ENCODE results near the gene SLC52A3.

SLC52A3 gene

DNA sequence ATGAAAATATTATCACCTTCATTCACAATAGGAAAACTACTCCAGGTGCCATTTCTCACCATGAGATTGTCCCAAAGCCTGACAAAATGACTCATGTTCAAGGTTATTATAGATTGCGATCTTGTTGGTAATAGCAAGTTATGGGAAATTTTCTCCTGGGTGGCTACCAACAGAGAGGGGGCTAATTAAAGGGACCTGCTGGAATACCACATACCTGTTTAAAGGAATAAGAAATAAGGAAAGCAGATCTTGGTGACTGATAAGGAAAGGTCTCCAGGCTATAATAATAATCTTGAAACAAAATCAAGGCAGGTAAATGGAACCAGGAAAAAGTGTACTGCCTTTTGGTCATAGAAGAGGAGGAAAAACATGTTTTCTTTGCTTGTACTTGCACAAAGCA, 1.4 kb downstream of the SLC52A3 start:
- no peak for DNase-seq (ENCODE audit: low read depth in 2 of 2)

- no peak for DNase-seq (ENCODE audit: low read depth in 2 of 2)
Observed at GRCh38 chr20:764255-764654, 4.0 kb downstream of the SLC52A3 start.

DNA sequence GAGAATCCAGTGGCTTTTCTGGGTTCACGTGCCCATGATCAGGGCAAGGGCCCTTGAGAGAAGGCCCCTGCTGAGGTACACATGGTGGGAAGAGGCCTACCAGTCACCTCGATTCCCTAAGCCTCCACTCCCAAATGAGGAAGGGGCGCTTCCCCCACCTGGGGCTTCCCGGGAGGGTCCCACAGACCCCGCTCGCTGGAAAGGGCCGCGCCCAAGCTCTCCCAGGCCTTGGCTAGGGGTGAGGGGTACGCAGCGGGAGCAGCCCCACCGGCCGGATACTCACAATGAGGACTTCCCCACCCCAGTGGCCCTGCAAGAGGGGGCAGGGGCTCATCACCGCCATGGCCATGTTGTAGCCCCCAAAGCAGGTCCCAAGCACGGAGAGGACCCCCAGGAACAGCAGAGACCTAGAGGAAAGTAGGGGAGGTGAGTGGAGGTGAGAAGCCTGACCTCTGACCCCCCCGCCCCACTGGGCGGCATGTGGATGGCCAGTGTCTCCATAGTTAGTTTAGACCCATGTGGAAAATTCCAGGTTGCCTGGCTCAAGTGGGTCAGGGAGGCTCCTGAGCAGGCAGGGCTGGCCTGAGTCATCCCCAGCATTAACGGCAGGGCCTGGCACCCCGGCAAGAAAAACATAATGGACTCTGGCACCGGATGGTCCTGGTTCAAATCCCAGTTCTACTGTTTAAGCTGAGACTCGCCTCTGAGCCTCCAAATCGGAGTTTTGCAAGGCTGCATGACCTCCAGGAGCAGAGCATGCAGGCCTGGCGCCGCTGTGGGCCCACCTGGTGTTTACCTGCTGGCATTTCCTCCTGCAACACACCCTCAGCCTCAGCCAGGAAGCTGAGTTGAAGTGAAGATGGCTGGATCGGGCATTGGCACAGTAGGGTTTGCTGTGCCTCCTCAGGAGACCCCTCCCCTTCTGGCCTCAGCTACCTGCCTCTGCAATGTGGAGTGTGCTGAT, 6.6 kb downstream of the SLC52A3 start:
- DNase-seq (ENCODE audit: low read depth in 2 of 2), result no peak

DNA sequence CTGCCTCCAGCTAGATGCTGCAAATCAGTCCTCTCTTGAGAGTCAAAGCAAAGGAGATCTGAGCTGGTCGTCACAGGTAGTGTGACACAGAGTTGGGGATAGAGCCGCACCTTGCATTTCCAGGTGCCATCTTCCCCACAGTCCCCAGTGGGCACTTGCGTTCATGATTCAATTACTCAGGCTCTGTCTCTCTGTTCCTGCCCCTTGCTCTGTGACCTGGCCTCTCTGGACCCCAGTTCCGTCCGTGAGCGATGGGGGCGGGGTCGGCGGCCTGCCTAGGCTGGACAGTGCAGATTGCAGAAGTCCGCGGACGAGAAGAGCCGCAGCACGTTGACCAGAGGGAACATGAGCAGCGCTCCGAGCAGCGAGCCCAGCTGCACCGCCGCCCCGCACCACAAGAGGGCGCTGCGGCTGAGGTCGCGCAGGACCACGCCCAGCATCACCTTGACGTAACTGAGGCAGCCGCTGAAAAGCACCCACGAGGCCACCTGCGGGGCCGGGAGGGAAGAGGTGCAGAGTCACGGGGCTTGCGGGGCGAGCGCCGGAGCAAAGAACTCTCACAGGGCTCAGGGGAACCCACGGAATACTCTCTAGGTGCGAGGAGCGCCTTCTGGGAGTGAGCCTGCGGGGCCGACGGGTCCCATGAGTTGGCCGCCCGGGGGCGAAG, 7.4 kb downstream of the SLC52A3 start:
- DNase-seq (ENCODE audit: low read depth in 2 of 2), result no peak

DNA sequence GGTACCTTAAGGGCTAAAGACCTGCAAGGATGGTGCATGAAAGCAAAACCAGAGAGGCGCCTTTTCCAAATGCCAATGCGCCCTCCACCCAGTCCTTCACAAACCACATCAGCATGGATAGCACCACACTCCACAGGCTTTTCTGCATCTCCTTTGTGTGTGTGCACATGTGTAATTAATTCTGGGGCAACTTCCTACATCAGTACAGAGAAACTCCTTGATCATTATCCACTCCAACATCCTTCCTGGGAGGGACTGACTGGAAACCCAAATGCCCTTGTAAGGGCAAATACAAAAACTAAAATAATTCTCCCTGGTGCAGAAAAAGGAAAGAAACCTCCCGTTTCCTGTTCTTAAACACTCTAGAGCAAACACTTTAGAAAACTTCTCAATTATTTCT, 10.8 kb downstream of the SLC52A3 start:
- DNase-seq (ENCODE audit: low read depth in 2 of 2), result no peak

DNA sequence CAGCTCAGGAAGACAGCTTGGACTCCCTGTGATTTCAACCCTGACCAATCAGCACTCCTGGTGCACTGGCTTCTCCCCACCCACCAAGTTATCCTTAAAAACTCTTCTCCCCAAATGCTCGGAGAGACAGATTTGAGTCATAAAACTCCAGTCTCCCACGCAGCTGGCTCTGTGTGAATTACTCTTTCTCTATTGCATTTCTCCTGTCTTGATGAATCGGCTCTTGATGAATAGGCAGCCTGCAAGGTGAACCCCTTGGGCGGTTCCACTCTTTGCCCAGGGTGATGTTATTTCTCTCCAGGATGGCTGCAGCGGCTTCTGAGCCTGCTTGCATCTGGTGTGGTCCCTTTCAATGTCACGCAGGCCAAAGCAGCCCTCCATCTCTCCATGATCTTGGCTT, 12.4 kb downstream of the SLC52A3 start:
- no peak for DNase-seq (ENCODE audit: low read depth in 2 of 2)

DNA sequence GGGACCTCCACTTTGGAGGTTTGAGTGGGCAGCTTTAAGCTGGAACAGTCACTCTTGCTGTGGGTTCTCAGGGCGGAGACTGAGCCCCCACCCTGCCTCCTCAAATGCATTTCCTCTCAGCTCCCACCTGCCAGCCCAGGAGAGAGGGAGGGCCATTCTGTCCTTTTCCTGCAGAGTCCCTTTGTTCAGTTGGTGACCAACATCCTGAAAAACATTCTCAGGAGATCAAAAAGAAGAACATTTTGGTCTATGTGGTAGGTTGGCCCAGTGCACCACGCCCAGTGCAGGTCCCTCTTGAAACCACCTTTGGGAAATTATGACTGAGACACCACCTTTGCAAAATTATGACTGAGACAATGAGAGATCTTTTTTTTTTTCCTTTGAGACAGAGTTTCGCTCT, 13.4 kb downstream of the SLC52A3 start:
- no peak for DNase-seq (ENCODE audit: low read depth in 2 of 2)

DNA sequence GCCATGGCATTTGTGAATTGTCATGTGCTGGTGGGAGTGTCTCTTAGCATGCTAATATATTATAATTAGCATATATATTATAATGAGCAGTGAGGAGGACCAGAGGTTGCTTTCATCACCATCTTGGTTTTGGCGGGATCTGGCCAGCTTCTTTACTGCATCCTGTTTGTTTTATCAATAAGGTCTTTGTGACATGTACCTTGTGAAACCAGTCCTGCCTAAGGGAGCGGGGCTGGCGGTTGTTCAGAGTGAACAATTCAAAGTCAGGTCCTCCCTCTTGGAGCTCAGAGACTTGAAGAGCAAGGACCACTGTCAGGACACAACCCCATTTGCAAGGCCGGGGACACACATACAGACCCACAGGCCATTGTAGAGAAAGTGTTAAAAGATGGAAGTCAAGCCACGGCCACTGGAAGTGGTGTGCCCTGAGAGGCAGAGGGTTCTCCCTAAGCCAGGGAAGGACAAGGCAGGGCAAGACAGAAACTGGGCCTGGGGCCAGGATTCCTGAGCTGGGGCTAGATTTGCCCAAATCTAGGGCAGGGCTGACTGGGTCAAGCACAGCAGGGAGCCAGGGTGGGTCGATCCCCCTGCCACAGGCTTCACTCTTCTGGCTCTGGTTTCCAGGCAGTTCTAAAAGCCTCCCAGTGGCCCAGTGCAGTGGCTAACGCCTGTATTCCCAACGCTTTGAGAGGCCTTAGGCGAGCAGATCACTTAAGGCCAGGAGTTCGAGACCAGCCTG, 14.2 kb downstream of the SLC52A3 start:
- DNase-seq (ENCODE audit: low read depth in 2 of 2), result no peak

- no peak for DNase-seq (ENCODE audit: low read depth in 2 of 2)
Observed at GRCh38 chr20:753136-753535, 15.2 kb downstream of the SLC52A3 start.

GRCh38 chr20:752291-752690, 16.0 kb downstream of the SLC52A3 start:
- DNase-seq (ENCODE audit: low read depth in 2 of 2), result no peak

GRCh38 chr20:751761-752160, 16.5 kb downstream of the SLC52A3 start:
- DNase-seq (ENCODE audit: low read depth in 2 of 2), result no peak

GRCh38 chr20:750801-751200, 17.5 kb downstream of the SLC52A3 start:
- DNase-seq (ENCODE audit: low read depth in 2 of 2), result no peak

DNA sequence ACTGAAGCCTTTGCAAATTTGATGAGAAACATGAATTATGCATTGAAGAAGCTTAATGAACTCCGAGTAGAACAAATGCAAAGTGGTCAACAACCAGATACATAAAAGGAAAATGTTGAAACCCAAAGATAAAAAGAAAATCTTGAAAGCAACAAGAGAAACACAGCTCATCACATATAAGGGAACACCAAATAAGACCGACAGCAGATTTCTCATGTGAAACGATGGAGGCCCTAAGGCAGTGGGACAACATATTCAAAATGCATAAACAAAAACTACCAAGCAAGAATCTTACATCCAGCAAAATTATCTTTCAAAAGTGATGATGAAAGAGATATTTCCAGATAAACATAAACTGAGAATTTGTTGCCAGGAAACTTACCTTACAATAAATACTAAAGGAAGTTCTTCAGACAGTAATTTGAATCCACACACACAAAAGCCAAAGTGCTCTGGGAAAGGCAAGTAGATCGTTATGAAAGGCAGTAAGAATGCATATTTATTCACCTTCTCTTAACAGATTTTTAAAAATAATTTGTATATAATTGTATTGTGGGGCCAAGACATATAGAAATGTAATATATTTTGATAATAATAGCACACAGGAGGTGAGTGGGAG, 22.5 kb downstream of the SLC52A3 start:
- no peak for DNase-seq (ENCODE audit: low read depth in 2 of 2)

- no peak for DNase-seq (ENCODE audit: low read depth in 2 of 2)
Observed at GRCh38 chr20:742156-742555, 26.1 kb downstream of the SLC52A3 start.

DNA sequence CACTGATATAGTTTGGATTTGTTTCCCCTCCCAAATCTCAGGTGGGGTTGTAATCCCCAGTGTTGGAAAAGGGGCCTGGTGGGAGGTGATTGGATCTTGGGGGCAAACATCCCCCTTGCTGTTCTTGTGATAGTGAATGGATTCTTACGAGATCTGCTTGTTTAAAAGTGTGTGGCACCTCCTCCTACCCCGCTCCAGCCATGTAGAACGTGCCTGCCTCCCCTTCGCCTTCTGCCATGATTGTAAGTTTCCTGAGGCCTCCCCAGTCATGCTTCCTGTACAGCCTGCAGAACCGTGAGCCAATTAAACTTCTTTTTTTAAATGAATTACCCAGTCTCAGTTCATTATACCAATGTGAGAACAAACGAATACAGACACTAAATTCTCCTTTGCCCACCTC, 26.7 kb downstream of the SLC52A3 start:
- DNase-seq (ENCODE audit: low read depth in 2 of 2), result no peak

DNA sequence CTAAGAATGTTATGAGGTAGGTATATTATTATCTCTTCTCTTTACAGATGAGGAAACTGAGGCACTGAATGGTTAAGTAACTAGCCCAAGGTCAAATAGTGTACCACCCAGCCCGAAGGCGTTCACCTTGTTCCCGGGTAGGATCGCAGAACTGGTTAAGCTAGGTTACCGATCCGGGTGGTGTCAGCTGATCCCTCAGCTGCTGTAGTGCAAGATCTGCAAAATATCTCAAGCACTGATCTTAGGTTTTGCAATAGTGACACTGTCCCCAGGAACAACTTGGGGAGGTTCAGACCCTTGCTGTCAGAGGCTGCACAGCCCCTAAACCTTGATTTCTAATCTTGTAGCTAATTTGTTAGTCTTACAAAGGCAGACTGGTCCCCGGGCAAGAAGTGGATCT, 28.1 kb downstream of the SLC52A3 start:
- no peak for DNase-seq (ENCODE audit: low read depth in 2 of 2)

DNA sequence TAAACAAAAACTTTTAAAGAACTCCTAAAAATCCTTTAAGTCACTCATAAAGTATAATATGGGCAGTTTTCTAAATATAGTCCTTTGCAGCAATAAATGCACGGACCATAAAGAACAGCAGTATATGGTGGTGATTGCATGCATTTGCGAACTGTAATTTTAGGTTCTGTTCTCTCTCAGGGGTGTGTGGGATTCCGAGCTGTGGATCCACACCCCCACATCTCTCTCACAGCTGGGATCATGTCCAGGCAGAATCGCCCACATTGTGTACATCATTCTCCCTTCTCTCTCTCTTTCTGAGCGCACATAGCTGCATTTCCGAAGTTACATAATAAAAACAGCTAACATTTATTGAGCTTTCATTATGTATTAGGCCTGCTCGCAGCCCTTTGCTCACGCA, 28.6 kb downstream of the SLC52A3 start:
- DNase-seq (ENCODE audit: low read depth in 2 of 2), result no peak

DNA sequence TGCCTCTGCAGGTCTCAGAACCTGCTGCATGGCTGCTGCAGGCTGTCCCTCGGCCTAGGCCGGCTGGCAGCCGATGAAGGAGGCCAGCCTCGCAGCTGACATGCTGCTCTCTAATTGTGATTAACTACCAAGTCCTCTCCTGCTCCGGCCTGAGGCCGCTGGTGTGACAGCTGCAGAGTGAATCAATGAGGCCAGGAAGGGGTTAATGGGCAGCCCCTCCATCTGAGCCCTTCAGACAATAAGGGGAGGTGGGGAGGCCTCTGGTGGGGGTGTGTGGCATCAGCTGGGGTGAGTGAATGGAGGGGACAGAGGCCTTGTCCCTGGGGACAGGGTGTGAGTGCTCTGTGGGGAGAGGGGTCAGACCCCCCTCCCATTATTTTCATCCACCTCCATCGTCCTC, 34.4 kb downstream of the SLC52A3 start:
- no peak for DNase-seq (ENCODE audit: low read depth in 2 of 2)

GRCh38 chr20:732727-733126, 35.6 kb downstream of the SLC52A3 start:
- DNase-seq (ENCODE audit: low read depth in 2 of 2), result no peak

GRCh38 chr20:731891-732560, 36.3 kb downstream of the SLC52A3 start:
- no peak for DNase-seq (ENCODE audit: low read depth in 2 of 2)

DNA sequence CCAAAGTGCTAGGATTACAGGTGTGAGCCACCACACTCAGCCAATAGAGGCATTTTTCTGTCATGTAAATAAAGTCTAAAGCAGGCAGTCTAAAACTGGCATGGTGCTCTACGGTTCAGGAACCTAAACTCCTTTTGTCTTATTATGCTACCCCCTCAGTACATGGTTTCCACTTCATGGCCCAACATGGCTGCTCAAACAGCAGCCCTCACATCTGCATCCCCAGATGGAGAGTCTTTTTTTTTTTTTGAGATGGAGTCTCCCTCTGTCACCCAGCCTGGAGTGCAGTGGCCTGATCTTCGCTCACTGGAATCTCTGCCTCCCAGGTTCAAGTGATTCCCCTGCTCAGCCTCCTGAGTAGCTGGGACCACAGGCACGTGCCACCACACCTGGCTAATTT, 38.3 kb downstream of the SLC52A3 start:
- DNase-seq (ENCODE audit: low read depth in 2 of 2), result no peak

Data from stimulated activated CD8-positive, alpha-beta memory T cell treated with anti-CD3 and anti-CD28 coated beads, Interleukin-15, amount 100 ng/mL, for 4 hours (primary cell).